Esophagus squamous epithelium (tissue), 4 donors: Measurements from ENCODE around the gene STXBP6.

ENCODE experiments used
- POLR2A ChIP-seq, 4 donors: fragments of 450-650 bp; IDR thresholded peaks; one replicate each; pipeline ENCODE4 v1.6.1; 2017; ENCODE audit warnings: antibody characterized with exemption in 4 of 4, mild to moderate bottlenecking in 4 of 4, moderate library complexity in 3 of 4
- TF ChIP-seq, protein P1 (sequence below), 6 experiments: fragments of 450-650 bp in 4 of 6; fragments of 200-600 bp in 2 of 6; sonication (generic) in 2 of 6; IDR thresholded peaks; one replicate each; pipeline ENCODE4 v1.5.1; 2016 to 2019; ENCODE audit warnings: antibody characterized with exemption in 6 of 6, mild to moderate bottlenecking in 4 of 6, moderate library complexity in 4 of 6

DNA sequence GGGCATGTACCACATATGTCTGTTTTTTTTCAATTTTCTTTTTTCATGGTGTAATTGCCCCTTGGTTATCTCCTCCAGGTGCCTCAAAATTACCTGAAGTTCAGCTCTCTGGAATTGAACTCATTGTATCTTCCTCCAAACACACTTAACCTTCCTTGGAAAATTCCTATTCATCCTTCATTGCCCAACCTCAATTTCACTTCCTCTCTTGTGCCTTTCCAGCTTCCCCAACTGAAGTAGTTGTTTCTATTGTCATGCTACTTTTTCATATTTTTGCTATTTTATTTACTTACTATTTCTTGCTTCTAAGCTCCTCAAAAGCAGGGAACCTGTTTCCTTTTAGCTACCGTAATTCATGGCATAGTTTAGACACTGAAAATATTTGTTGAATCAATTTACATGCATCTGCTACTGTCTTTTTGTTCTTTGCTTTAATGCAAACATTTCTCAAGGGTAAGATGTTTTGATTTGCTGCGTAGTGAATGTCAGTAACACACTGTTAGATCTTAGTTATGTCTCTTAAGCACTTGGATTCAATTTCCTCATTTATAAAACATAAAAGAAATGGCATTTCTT, 37.0 kb upstream of the STXBP6 start:
- TF ChIP-seq POLR2A (IDR thresholded peaks at IDR 0.05) = no peak
- TF ChIP-seq, protein P1, sequence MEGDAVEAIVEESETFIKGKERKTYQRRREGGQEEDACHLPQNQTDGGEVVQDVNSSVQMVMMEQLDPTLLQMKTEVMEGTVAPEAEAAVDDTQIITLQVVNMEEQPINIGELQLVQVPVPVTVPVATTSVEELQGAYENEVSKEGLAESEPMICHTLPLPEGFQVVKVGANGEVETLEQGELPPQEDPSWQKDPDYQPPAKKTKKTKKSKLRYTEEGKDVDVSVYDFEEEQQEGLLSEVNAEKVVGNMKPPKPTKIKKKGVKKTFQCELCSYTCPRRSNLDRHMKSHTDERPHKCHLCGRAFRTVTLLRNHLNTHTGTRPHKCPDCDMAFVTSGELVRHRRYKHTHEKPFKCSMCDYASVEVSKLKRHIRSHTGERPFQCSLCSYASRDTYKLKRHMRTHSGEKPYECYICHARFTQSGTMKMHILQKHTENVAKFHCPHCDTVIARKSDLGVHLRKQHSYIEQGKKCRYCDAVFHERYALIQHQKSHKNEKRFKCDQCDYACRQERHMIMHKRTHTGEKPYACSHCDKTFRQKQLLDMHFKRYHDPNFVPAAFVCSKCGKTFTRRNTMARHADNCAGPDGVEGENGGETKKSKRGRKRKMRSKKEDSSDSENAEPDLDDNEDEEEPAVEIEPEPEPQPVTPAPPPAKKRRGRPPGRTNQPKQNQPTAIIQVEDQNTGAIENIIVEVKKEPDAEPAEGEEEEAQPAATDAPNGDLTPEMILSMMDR (IDR thresholded peaks at IDR 0.05) = no peak
